Body of pancreas (tissue), 4 donors: Measurements from ENCODE around the gene CCDC169.
A peak's percentile ranks its signal among the peaks of the same experiment; 100 is the strongest.

ENCODE experiments used
- CTCF ChIP-seq, 7 experiments: fragments of 450-650 bp in 4 of 7; fragments of 200-600 bp in 3 of 7; sonication (generic) in 3 of 7; IDR thresholded peaks; one replicate each; pipeline ENCODE4 v1.5.1; 2016 to 2019; ENCODE audit warnings: antibody characterized with exemption in 7 of 7
- POLR2A ChIP-seq, 3 donors: fragments of 450-650 bp; IDR thresholded peaks; one replicate each; pipeline ENCODE4 v1.6.1; 2016; ENCODE audit warnings: antibody characterized with exemption in 3 of 3, mild to moderate bottlenecking in 2 of 3

- TF ChIP-seq CTCF (IDR thresholded peaks at IDR 0.05): peak in 6 of 7 experiments; percentile 40 to 65 (median 52)
- TF ChIP-seq POLR2A (IDR thresholded peaks at IDR 0.05): no peak
These were observed 22.2 kb downstream of the CCDC169 start for GRCh38 chr13:36275190-36276002.
